SK-N-SH (cell line): ENCODE measurements around the gene BTF3. TPM values are rescaled to one million over a fixed set of nuclear protein-coding genes. Genes with fewer than 3 reads are reported as not detected.
A peak's percentile ranks its signal among the peaks of the same experiment; 100 is the strongest.
"Not testable (repeated sequence)": the region's sequence is repeated elsewhere in the genome, so short reads cannot be mapped to it uniquely, and the experiment has no call there.

Source experiments
- CTCF ChIA-PET: fragments of 300-600, 350-600 bp; formaldehyde crosslinking; extraction: SDS; loops from one replicate; lab custom pipeline; 2021; lab: Yijun Ruan, JAX
- POLR2A ChIA-PET: fragments of 350-600 bp; sonication (Branson Sonifier 250); formaldehyde crosslinking; extraction: SDS; loops from one replicate; lab custom pipeline; 2020; ENCODE audit warnings: antibody characterized with exemption, inconsistent platforms; lab: Yijun Ruan, JAX
- DNase-seq: peaks from one replicate; pipeline ENCODE4 v3.0.0; 2012
- H2AFZ ChIP-seq: fragments of 200-600 bp; sonication (generic); 2 replicates; pipeline ENCODE4 v1.8.1; 2016; ENCODE audit warnings: antibody characterized with exemption, mild to moderate bottlenecking, low read depth
- H3F3A ChIP-seq: fragments of 200-600 bp; sonication (generic); replicated peaks from 2 replicates; pipeline ENCODE3; 2016; ENCODE audit warnings: antibody characterized with exemption, mild to moderate bottlenecking; ENCODE audit not compliant: insufficient read depth
- H3K27ac ChIP-seq, 2 experiments: fragments of 200-500 bp in 1 of 2; fragments of 200-600 bp in 1 of 2; sonication (Bioruptor generic) in 1 of 2; sonication (generic), shearing (Covaris generic) in 1 of 2; 2 replicates each; pipeline versions ENCODE4 v1.5.1 to v1.6.1; 2014 to 2016; ENCODE audit warnings: low read depth in 2 of 2, inconsistent platforms in 1 of 2, low read length in 1 of 2, mild to moderate bottlenecking in 1 of 2, mixed read lengths in 1 of 2
- H3K27me3 ChIP-seq: fragments of 200-600 bp; sonication (generic), shearing (Covaris generic); 2 replicates; pipeline ENCODE4 v1.6.1; 2016; ENCODE audit warnings: mixed run types; ENCODE audit not compliant: insufficient read depth
- H3K36me3 ChIP-seq, 2 experiments: fragments of 200-500 bp in 1 of 2; fragments of 200-600 bp in 1 of 2; sonication (Bioruptor generic) in 1 of 2; sonication (generic) in 1 of 2; replicated peaks in 1 of 2; 2 replicates each; pipeline versions ENCODE3 to v1.5.1; 2014 to 2016; ENCODE audit warnings: low read length in 1 of 2, mild to moderate bottlenecking in 1 of 2; ENCODE audit not compliant: insufficient read depth in 2 of 2, control insufficient read depth in 1 of 2
- H3K4me1 ChIP-seq, 2 experiments: fragments of 200-500 bp in 1 of 2; fragments of 200-600 bp in 1 of 2; sonication (Bioruptor generic) in 1 of 2; sonication (generic), shearing (Covaris generic) in 1 of 2; 2 replicates each; pipeline versions ENCODE4 v1.5.1 to v1.6.1; 2014 to 2016; ENCODE audit warnings: low read depth in 1 of 2, low read length in 1 of 2, mixed run types in 1 of 2; ENCODE audit not compliant: insufficient read depth in 2 of 2, control insufficient read depth in 1 of 2
- H3K4me2 ChIP-seq: fragments of 200-600 bp; sonication (generic), shearing (Covaris generic); 2 replicates; pipeline ENCODE4 v1.6.1; 2017; ENCODE audit warnings: mixed run types
- H3K4me3 ChIP-seq, 2 experiments: fragments of 200-500 bp in 1 of 2; fragments of 200-600 bp in 1 of 2; sonication (Bioruptor generic) in 1 of 2; sonication (generic), shearing (Covaris generic) in 1 of 2; 2 replicates each; pipeline versions ENCODE4 v1.5.1 to v1.8.1; 2014 to 2016; ENCODE audit warnings: low read depth in 2 of 2, inconsistent platforms in 1 of 2, low read length in 1 of 2, mild to moderate bottlenecking in 1 of 2, mixed read lengths in 1 of 2, moderate library complexity in 1 of 2
- H3K79me2 ChIP-seq: fragments of 200-600 bp; sonication (generic); 2 replicates; pipeline ENCODE4 v1.8.1; 2017; ENCODE audit warnings: mild to moderate bottlenecking; ENCODE audit not compliant: insufficient read depth
- H3K9ac ChIP-seq: fragments of 200-600 bp; sonication (generic); 2 replicates; pipeline ENCODE4 v1.6.1; 2017; ENCODE audit warnings: mixed run types
- H3K9me2 ChIP-seq: fragments of 200-600 bp; sonication (generic); 2 replicates; pipeline ENCODE4 v1.6.1; 2017; ENCODE audit warnings: mixed run types
- H3K9me3 ChIP-seq: fragments of 200-600 bp; sonication (generic); 2 replicates; pipeline ENCODE4 v1.6.1; 2017; ENCODE audit warnings: mixed run types, mild to moderate bottlenecking, moderate library complexity
- H4K20me1 ChIP-seq: fragments of 200-600 bp; sonication (generic); 2 replicates; pipeline ENCODE4 v1.6.1; 2017; ENCODE audit warnings: mild to moderate bottlenecking, mixed run types; ENCODE audit not compliant: insufficient read depth
- FOSL2 ChIP-seq: IDR thresholded peaks from 2 replicates; pipeline ENCODE4 v1.4.0; 2012; ENCODE audit warnings: low read depth, mild to moderate bottlenecking, moderate library complexity, borderline replicate concordance
- FOXM1 ChIP-seq: IDR thresholded peaks from 2 replicates; pipeline ENCODE4 v1.4.0; 2012; ENCODE audit warnings: low read depth, mild to moderate bottlenecking
- JUND ChIP-seq: IDR thresholded peaks from 2 replicates; pipeline ENCODE4 v1.4.0; 2012
- MXI1 ChIP-seq: IDR thresholded peaks from 2 replicates; pipeline ENCODE4 v1.6.1; 2012; ENCODE audit warnings: mild to moderate bottlenecking, low read depth, low read length, improper control_type of control experiment
- RXRA ChIP-seq: IDR thresholded peaks from 2 replicates; pipeline ENCODE4 v1.4.0; 2012; ENCODE audit warnings: low read depth, mild to moderate bottlenecking, borderline replicate concordance
- SIN3A ChIP-seq: IDR thresholded peaks from 2 replicates; pipeline ENCODE4 v1.6.1; 2012; ENCODE audit warnings: low read depth, mild to moderate bottlenecking, low read length, moderate library complexity, borderline replicate concordance
- TAF1 ChIP-seq: IDR thresholded peaks from 2 replicates; pipeline ENCODE4 v1.6.1; 2012; ENCODE audit warnings: low read depth, mild to moderate bottlenecking, low read length, moderate library complexity, borderline replicate concordance
- TEAD4 ChIP-seq: IDR thresholded peaks from 2 replicates; pipeline ENCODE4 v1.4.0; 2012; ENCODE audit warnings: mild to moderate bottlenecking, borderline replicate concordance; ENCODE audit not compliant: insufficient read depth
- WGBS: methylation state at CpG from one replicate; pipeline ENCODE4 v1.1.6; 2017; ENCODE audit warnings: low lambda C conversion rate; 5-methylcytosine and 5-hydroxymethylcytosine counted together
- polyA plus RNA-seq, 3 experiments: library from polyadenylated mRNA; depleted of rRNA; stranded (reverse); fragments of >200 nt; gene quantifications; 2 replicates each; pipeline ENCODE4 v1.2.3, GENCODE V29; 2012
- TF ChIP-seq, protein P1 (sequence below): IDR thresholded peaks from 2 replicates; pipeline ENCODE4; 2012
- TF ChIP-seq, protein P2 (sequence below): IDR thresholded peaks from 2 replicates; pipeline ENCODE4 v1.6.1; 2012; ENCODE audit warnings: mild to moderate bottlenecking, low read depth, low read length, moderate library complexity

The BTF3 gene
- polyA plus RNA-seq, 1 of the 3 experiments (the other 2 are of a cell fraction): 492 TPM

DNA sequence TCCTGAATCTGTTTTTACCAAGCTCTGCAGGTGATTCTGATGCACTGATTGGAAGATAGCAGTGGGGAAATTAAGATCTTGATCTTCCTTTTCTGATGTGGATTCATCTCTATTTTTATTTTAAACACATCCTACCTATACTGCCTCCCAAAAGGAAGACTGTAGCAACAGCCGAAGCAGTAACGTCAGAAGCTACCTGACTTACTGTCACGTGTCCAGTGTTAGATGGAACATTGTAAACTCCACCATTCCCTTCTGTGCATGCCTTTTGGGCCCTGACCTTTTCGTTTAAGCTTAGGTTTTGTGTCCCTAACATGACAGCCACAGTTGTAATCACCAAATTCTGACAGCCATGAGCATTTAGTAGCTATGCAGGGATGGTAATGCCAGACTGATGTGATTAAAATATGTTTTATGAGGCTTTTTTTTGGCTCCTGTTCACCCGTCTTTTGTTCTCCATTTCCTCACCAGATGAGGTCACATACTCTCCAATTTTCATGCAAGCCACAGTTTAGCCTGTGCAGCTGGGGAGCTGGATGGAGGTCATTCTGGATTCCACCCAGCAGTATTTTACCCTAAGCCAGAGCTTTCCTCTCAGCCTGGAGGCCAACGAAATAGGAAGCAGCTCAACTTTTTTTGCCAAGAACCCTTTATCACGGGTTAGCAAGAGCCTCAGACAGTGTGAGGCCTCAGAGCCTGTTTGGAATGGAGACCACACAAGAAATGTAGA, 34.1 kb upstream of the BTF3 start:
- ChIA-PET CTCF (interaction anchor here (1.2 to 3.9 kb wide), 4 partner anchors 10 to 248 kb away, joined by 3 to 39 read pairs (median 14); no protein-coding TSS in a partner anchor), POLR2A (no interaction called here)
- Histone ChIP-seq H3K4me1 (peaks cover 0 to 2% of the 10 kb centered on the region in 2 experiments; a peak in 1 of 4 replicates), H3K4me3 (no peak overlapping the region), H3K9ac (no peak overlapping the region), H3K27ac (no peak overlapping the region), H3F3A (peaks cover 10% of the 10 kb centered on the region), H4K20me1 (no peaks in the 10 kb centered on the region), H3K9me3 (no peaks in the 10 kb centered on the region)
- no peak for DNase-seq
- no peak for TF ChIP-seq TAF1
- no peak for TF ChIP-seq TEAD4
- no peak for TF ChIP-seq JUND
- TF ChIP-seq FOSL2: no peak
- no peak for TF ChIP-seq RXRA
- TF ChIP-seq FOXM1: no peak
- TF ChIP-seq MXI1: no peak
- TF ChIP-seq, all 33 proteins: peak for 0
- no peaks in the 10 kb centered on the region for H3K79me2 ChIP-seq
- H2AFZ ChIP-seq: peak overlapping the region; percentile 16; the same call in 1 of the 2 replicates
- H3K9me2 ChIP-seq: no peaks in the 10 kb centered on the region
- H3K4me2 ChIP-seq: no peak overlapping the region
- H3K27me3 ChIP-seq: no peaks in the 10 kb centered on the region
- whole genome bisulfite sequencing: 57% methylated on average over 7 of the region's 7 CpGs
- no peaks in the 10 kb centered on the region for H3K36me3 ChIP-seq

DNA sequence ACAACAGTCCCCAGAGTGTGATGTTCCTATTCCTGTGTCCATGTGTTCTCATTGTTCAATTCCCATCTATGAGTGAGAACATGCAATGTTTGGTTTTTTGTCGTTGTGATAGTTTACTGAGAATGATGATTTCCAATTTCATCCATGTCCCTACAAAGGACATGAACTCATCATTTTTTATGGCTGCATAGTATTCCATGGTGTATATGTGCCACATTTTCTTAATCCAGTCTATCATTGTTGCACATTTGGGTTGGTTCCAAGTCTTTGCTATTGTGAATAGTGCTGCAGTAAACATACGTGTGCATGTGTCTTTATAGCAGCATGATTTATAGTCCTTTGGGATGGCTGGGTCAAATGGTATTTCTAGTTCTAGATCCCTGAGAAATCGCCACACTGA, 29.6 kb upstream of the BTF3 start:
- CTCF ChIA-PET, H3K4me3 ChIP-seq, H3K27me3 ChIP-seq, H3K9me2 ChIP-seq, H3K4me1 ChIP-seq, H3K9me3 ChIP-seq, H3K9ac ChIP-seq, POLR2A ChIA-PET, DNase-seq, H3K79me2 ChIP-seq, H3K27ac ChIP-seq, H3K4me2 ChIP-seq, H3F3A ChIP-seq, H4K20me1 ChIP-seq, H2AFZ ChIP-seq, H3K36me3 ChIP-seq: not testable (repeated sequence)
- WGBS: 24% methylated on average over 3 of the region's 3 CpGs

DNA sequence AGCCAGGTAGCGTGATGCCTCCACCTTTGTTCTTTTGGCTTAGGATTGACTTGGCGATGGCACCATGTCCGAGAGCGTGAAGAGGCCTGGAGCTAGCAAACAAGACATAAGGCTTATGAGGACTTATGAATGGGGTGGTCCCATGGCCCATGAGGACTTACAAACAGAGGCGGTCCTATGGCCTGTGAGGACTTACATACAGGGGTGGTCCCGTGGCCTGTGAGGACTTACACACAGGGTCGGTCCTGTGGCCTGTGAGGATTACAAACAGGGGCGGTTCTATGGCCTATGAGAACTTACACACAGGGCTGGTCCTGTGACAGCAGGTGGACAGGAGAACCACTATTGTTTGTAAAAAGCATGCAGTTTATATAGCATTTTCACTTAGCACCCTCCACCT, 28.4 kb upstream of the BTF3 start:
- no peaks in the 10 kb centered on the region for H3K4me1 ChIP-seq
- 70% methylated on average over 6 of the region's 8 CpGs for WGBS
- H3K9me2 ChIP-seq: no peaks in the 10 kb centered on the region
- H3K4me2 ChIP-seq: no peak overlapping the region
- no peak overlapping the region for H3K4me3 ChIP-seq
- CTCF ChIA-PET: no interaction called here
- no peaks in the 10 kb centered on the region for H3K36me3 ChIP-seq
- peaks cover 4% of the 10 kb centered on the region for H3F3A ChIP-seq
- TF ChIP-seq, protein P1, sequence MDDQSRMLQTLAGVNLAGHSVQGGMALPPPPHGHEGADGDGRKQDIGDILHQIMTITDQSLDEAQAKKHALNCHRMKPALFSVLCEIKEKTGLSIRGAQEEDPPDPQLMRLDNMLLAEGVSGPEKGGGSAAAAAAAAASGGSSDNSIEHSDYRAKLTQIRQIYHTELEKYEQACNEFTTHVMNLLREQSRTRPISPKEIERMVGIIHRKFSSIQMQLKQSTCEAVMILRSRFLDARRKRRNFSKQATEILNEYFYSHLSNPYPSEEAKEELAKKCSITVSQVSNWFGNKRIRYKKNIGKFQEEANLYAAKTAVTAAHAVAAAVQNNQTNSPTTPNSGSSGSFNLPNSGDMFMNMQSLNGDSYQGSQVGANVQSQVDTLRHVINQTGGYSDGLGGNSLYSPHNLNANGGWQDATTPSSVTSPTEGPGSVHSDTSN: no peak
- TF ChIP-seq, protein P2, sequence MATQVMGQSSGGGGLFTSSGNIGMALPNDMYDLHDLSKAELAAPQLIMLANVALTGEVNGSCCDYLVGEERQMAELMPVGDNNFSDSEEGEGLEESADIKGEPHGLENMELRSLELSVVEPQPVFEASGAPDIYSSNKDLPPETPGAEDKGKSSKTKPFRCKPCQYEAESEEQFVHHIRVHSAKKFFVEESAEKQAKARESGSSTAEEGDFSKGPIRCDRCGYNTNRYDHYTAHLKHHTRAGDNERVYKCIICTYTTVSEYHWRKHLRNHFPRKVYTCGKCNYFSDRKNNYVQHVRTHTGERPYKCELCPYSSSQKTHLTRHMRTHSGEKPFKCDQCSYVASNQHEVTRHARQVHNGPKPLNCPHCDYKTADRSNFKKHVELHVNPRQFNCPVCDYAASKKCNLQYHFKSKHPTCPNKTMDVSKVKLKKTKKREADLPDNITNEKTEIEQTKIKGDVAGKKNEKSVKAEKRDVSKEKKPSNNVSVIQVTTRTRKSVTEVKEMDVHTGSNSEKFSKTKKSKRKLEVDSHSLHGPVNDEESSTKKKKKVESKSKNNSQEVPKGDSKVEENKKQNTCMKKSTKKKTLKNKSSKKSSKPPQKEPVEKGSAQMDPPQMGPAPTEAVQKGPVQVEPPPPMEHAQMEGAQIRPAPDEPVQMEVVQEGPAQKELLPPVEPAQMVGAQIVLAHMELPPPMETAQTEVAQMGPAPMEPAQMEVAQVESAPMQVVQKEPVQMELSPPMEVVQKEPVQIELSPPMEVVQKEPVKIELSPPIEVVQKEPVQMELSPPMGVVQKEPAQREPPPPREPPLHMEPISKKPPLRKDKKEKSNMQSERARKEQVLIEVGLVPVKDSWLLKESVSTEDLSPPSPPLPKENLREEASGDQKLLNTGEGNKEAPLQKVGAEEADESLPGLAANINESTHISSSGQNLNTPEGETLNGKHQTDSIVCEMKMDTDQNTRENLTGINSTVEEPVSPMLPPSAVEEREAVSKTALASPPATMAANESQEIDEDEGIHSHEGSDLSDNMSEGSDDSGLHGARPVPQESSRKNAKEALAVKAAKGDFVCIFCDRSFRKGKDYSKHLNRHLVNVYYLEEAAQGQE: no peak
- TF ChIP-seq TEAD4 (no peak), JUND (no peak), SIN3A (no peak), RXRA (no peak)
- no peaks in the 10 kb centered on the region for H3K9me3 ChIP-seq
- H3K9ac ChIP-seq: no peak overlapping the region
- H4K20me1 ChIP-seq: no peaks in the 10 kb centered on the region
- no peak for DNase-seq
- H3K27ac ChIP-seq: no peak overlapping the region
- H3K27me3 ChIP-seq: no peaks in the 10 kb centered on the region
- H2AFZ ChIP-seq: no peak overlapping the region
- POLR2A ChIA-PET: no interaction called here
- H3K79me2 ChIP-seq: no peaks in the 10 kb centered on the region
